ENCODE data around the gene KCTD1.
A peak's percentile ranks its signal among the peaks of the same experiment; 100 is the strongest.

The KCTD1 gene

DNA sequence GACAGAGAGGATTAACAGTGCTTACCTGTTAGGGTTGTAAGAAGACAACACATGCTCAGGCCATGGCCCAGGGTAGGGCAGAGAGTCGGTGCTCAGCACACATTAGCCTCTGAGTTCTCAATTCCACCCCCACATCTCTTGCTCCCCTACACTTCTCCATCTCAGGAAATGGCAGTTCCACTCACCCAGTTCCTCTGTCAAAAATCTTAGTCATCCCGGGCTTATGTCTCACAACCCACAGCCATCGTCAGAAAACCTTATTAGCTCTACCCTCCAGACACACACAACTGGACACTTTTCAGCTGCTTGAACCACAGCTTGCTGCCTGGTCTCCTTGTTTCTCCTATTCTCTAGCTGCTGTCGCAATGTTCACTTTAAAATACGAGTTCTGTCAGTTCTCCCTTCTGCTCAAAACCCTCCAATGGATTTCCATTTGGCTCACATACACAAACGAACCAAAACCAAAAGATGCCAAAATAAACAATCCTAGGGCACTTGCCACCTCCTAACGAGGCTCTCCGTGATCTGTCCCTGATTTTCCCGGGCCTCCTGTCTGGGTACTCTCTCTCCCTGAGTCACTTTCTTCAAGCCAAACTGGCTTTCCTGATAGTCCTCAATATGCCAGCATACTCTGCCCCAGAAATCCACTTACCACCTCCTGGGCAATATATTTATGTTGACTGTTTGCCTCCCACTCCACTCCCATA is 89.7 kb downstream of the KCTD1 start:
- no peak for TF ChIP-seq CTCF (IDR thresholded peaks at IDR 0.05; ENCODE audit: low read depth, low read length, missing control alignments)
- no peak for DNase-seq (ENCODE audit: extremely low read depth, low read depth)
- H3K4me3 ChIP-seq (replicated peaks; ENCODE audit: low read depth, low read length): no peak overlapping the region

GRCh38 chr18:26457611-26458353 is 90.6 kb downstream of the KCTD1 start:
- no peak for DNase-seq (ENCODE audit: extremely low read depth, low read depth)
- H3K4me3 ChIP-seq (replicated peaks; ENCODE audit: low read depth, low read length): no peak overlapping the region
- peak; percentile 34 for TF ChIP-seq CTCF (IDR thresholded peaks at IDR 0.05; ENCODE audit: low read depth, low read length, missing control alignments)

GRCh38 chr18:26457195-26457594 is 91.2 kb downstream of the KCTD1 start:
- no peak overlapping the region for H3K4me3 ChIP-seq (replicated peaks; ENCODE audit: low read depth, low read length)
- no peak for DNase-seq (ENCODE audit: extremely low read depth, low read depth)
- TF ChIP-seq CTCF (IDR thresholded peaks at IDR 0.05; ENCODE audit: low read depth, low read length, missing control alignments): no peak

DNA sequence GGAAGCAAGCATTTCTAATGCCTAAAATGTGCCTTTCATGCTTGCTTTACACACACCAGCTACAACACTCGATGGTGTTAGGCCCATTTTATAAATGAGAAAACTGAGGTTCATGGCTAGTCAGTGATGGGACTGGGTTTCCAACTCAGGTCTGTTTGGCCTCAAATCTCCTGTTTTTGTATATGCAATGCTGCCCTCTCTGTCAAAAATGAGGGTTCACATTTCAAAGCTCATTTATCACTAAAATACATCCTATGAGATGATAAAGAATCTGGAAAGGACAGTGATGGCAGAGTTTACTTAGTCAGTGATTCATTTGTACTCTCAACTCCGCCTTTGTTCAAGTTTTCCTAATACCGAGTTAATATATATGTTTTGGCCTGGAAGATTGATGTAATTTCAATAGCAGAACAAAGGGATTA is 92.3 kb downstream of the KCTD1 start:
- H3K4me3 ChIP-seq (replicated peaks; ENCODE audit: low read depth, low read length): no peak overlapping the region

DNA sequence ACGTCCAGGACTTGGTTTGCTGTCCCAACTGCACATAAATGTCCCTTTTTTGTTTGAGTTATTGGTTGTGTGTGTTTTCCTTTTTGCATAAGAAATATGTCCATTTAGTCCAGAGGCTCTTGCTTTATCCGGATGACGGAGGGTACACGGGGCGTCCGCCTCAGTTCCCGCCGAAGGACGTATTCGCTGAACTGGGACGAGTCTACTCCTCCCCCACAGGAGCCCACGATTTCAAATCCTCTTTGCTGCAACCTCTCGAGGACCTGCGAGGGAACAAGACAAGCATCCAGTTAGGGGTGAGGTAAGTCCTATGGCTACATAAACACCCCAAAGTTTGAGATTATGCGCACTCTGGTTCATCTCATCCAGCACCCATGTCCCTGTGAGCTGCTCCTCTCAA is 92.7 kb downstream of the KCTD1 start:
- H3K4me3 ChIP-seq (replicated peaks; ENCODE audit: low read depth, low read length): no peak overlapping the region
- no peak for TF ChIP-seq CTCF (IDR thresholded peaks at IDR 0.05; ENCODE audit: low read depth, low read length, missing control alignments)
- DNase-seq (ENCODE audit: extremely low read depth, low read depth): no peak

More for the DNA sequence above, 92.3 kb downstream of the KCTD1 start:
- TF ChIP-seq CTCF (IDR thresholded peaks at IDR 0.05; ENCODE audit: low read depth, low read length, missing control alignments): no peak
- DNase-seq (ENCODE audit: extremely low read depth, low read depth): no peak

GRCh38 chr18:26454616-26455015 is 93.7 kb downstream of the KCTD1 start:
- no peak for TF ChIP-seq CTCF (IDR thresholded peaks at IDR 0.05; ENCODE audit: low read depth, low read length, missing control alignments)
- no peak overlapping the region for H3K4me3 ChIP-seq (replicated peaks; ENCODE audit: low read depth, low read length)
- no peak for DNase-seq (ENCODE audit: extremely low read depth, low read depth)

Measured in HFF-Myc (cell line).